ENCODE data around the gene PIGQ.

Gene PIGQ

GRCh38 chr16:585351-585750 is 15.6 kb downstream of the PIGQ start:
- DNase-seq (ENCODE audit: low read depth) = no peak
- H3K4me3 ChIP-seq (ENCODE audit: low read length) = no peak overlapping the region
- no peak for TF ChIP-seq CTCF (IDR thresholded peaks at IDR 0.05; ENCODE audit: insufficient read depth, low read depth, low read length, missing control alignments)

- no peak overlapping the region for H3K4me3 ChIP-seq (ENCODE audit: low read length)
- no peak for TF ChIP-seq CTCF (IDR thresholded peaks at IDR 0.05; ENCODE audit: insufficient read depth, low read depth, low read length, missing control alignments)
- DNase-seq (ENCODE audit: low read depth) = no peak
These were observed 16.4 kb downstream of the PIGQ start for GRCh38 chr16:586047-586644.

- no peak for DNase-seq (ENCODE audit: low read depth)
- H3K4me3 ChIP-seq (ENCODE audit: low read length) = peak overlapping the region; percentile 7
- no peak for TF ChIP-seq CTCF (IDR thresholded peaks at IDR 0.05; ENCODE audit: insufficient read depth, low read depth, low read length, missing control alignments)
These were observed 17.1 kb downstream of the PIGQ start for GRCh38 chr16:586645-587590.

- no peak for TF ChIP-seq CTCF (IDR thresholded peaks at IDR 0.05; ENCODE audit: insufficient read depth, low read depth, low read length, missing control alignments)
- H3K4me3 ChIP-seq (ENCODE audit: low read length) = peak overlapping the region; percentile 75
- peak; percentile 66 for DNase-seq (ENCODE audit: low read depth)
These were observed 18.8 kb downstream of the PIGQ start for GRCh38 chr16:588639-588888.

GRCh38 chr16:588889-589657 is 19.3 kb downstream of the PIGQ start:
- H3K4me3 ChIP-seq (ENCODE audit: low read length) = peak overlapping the region; percentile 75
- peak; percentile 96 for DNase-seq (ENCODE audit: low read depth)
- TF ChIP-seq CTCF (IDR thresholded peaks at IDR 0.05; ENCODE audit: insufficient read depth, low read depth, low read length, missing control alignments) = no peak

- H3K4me3 ChIP-seq (ENCODE audit: low read length) = peak within 1 kb of the TSS; percentile 88
- no peak for TF ChIP-seq CTCF (IDR thresholded peaks at IDR 0.05; ENCODE audit: insufficient read depth, low read depth, low read length, missing control alignments)
- DNase-seq (ENCODE audit: low read depth) = peak; percentile 99
These were observed 20.0 kb downstream of the PIGQ start, which contains the start of gene RAB40C for GRCh38 chr16:589658-590187. TSS of gene RAB40C (plus strand) at chr16:590066. CDS start at chr16:590292, 226 bp downstream.

Measured in epithelial cell of esophagus (primary cell).